Breast epithelium (tissue), 3 donors: Measurements from ENCODE around the gene FLNB.

ENCODE experiments used
- POLR2A ChIP-seq: fragments of 450-650 bp; IDR thresholded peaks from one replicate; pipeline ENCODE4 v1.6.1; 2016; ENCODE audit warnings: antibody characterized with exemption, mild to moderate bottlenecking, moderate library complexity
- TF ChIP-seq, protein P1 (sequence below), 3 donors: fragments of 450-650 bp; IDR thresholded peaks; one replicate each; pipeline ENCODE4 v1.5.1; 2016 to 2017; ENCODE audit warnings: antibody characterized with exemption in 3 of 3, mild to moderate bottlenecking in 3 of 3, moderate library complexity in 3 of 3

- TF ChIP-seq, protein P1, sequence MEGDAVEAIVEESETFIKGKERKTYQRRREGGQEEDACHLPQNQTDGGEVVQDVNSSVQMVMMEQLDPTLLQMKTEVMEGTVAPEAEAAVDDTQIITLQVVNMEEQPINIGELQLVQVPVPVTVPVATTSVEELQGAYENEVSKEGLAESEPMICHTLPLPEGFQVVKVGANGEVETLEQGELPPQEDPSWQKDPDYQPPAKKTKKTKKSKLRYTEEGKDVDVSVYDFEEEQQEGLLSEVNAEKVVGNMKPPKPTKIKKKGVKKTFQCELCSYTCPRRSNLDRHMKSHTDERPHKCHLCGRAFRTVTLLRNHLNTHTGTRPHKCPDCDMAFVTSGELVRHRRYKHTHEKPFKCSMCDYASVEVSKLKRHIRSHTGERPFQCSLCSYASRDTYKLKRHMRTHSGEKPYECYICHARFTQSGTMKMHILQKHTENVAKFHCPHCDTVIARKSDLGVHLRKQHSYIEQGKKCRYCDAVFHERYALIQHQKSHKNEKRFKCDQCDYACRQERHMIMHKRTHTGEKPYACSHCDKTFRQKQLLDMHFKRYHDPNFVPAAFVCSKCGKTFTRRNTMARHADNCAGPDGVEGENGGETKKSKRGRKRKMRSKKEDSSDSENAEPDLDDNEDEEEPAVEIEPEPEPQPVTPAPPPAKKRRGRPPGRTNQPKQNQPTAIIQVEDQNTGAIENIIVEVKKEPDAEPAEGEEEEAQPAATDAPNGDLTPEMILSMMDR (IDR thresholded peaks at IDR 0.05) = no peak
- TF ChIP-seq POLR2A = no peak
Measured at GRCh38 chr3:58048301-58048700, 40.1 kb downstream of the FLNB start.
